GM18909 (cell line): Measurements from ENCODE around the gene RTL3.
A peak's percentile ranks its signal among the peaks of the same experiment; 100 is the strongest.
"Not testable (repeated sequence)": the region's sequence is repeated elsewhere in the genome, so short reads cannot be mapped to it uniquely, and the experiment has no call there.

ENCODE experiments used
- ATAC-seq: cut with Tn5 transposase; IDR thresholded peaks from one replicate; pipeline ENCODE4 v1.9.1; 2021; ENCODE audit warnings: mild to moderate bottlenecking; ENCODE audit not compliant: unreplicated experiment, poor library complexity

Gene RTL3, protein sequence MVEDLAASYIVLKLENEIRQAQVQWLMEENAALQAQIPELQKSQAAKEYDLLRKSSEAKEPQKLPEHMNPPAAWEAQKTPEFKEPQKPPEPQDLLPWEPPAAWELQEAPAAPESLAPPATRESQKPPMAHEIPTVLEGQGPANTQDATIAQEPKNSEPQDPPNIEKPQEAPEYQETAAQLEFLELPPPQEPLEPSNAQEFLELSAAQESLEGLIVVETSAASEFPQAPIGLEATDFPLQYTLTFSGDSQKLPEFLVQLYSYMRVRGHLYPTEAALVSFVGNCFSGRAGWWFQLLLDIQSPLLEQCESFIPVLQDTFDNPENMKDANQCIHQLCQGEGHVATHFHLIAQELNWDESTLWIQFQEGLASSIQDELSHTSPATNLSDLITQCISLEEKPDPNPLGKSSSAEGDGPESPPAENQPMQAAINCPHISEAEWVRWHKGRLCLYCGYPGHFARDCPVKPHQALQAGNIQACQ

DNA sequence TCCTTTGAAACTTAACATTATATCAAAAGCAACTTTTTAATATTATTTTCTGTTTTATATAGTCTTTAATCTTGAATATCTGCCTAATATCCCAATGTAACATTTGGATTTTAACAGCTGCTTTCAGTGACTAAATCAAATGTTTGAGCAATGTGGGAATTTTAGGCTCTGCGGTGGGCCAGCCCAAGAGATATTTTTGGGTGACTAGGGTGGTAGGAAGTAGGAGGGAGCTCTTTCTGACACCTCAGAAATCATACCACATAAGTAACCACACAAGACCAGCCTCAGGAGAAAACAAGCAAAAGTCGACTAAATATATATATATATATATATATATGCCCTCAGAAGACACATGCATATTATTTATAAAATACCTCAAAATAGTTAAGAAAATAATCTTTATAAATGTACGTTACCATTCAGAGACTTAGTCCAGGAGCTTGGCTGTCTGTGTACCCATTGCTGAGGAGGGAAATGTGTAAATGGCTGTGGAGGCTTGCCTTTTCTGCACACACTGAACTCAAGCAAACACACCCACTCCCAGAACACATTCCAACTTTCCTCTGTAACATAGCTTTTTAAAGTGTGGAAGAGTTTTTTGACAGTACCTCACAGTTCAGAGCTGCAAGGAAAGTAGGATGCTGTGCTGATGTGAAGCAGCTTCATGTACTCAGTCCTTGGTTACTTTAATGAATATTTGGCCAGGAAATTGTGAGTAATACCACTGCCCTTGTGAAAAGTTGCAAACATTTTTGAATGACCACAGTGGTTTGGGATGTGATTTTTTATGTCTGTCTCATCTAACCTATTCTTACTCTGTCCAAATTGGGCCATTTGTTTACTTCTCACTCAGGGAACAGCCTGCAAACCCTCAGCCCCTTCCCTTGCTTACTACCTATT lies at the start of gene RTL3:
Gene RTL3, minus strand, starts transcription at position 484 of the 900 bp plus-strand sequence. CDS start 908 bp downstream, outside the sequence.
- ATAC-seq: no peak

DNA sequence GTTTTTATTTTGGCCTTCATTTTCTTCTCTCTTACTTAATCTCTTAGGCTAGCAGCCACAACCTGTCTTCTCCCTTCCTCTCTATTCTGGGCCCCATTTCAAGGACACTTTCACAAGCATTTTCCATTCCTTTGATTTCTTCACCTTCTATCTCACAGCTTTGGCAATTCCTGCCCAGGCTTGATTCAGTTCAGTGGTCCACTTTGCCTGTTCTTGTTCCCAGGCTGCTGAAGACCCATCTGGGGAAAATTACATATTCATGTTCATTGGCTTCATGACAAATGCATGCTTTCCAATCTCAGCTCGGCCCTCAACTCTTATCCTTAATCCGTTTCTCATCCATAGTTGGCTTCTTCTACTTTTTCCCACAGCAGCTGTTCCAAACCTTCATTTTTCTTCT lies 49.7 kb upstream of the RTL3 start:
- no peak for ATAC-seq

DNA sequence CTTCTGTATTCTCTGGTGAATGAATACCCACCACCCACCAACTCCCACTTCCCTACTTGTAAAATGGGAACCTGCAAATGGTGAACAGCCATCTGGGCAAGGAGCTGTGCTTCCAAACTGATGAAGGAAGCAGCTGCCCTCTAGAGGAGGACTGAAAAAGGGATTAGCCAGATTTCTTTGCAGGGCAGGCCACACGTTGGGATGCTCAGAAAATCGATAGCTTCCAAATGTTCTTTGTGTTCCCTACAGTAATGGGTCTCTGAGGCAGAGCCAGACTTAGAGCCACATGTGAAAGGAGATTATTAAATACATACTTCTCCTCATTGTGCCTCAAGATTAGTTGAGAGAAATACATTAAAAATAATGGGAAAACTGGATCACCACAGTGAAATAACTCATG lies 49.1 kb upstream of the RTL3 start:
- no peak for ATAC-seq

DNA sequence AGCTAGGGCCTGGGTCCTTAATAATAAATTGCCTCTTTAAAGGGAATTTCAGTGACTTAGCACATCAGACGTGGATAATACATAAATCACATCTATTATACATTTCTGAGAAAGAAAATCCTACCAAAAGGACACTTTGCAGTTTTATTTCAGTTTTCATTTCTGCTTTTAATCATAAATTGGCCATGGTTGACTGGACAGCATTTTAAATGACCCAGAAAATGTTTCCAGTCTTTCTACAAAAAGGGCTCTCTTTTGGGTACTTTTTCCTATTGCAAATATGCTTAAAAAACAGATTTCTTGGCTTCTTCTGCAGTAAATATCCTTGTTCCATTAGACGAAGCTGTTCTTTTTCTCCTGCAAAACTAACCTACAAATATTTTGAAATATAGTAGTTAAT lies 46.9 kb upstream of the RTL3 start:
- ATAC-seq: no peak

DNA sequence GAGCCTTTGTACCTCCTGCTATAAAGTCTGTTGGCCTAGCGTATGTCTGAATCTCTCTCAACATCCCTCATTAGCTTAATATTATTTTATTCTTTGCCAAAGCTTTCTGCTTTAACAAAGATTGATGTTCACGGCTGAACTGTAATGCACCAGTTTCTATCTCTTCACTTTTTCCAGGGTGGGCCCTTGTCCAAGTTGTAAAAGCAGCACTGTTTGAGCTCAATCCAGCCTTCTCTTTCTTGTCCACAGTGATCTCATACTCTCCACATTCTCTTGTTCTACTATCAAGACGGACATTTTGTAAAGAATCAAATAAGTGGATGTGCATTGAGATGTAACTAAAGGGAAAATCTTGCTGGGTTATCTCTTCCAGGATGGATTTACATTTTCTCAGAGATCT lies 34.4 kb upstream of the RTL3 start:
- no peak for ATAC-seq

DNA sequence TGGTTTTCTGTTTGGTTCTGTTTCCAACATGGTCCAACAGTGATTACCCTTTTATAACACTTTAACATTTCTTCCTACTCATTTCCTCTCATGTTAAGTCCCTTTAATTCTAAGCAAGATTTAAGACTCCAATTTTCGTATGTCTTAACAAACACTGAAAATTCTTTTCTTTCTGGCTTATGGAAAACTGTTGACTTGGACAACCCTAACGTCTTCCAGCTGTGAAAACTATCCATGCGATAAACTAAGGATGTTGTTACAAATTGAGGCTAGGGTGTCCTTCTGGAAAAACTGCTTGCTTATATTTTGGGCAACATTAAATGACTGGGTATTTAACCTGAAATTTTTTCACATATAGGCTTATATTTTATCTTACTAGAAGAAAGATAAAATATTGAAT lies 33.9 kb upstream of the RTL3 start:
- no peak for ATAC-seq

DNA sequence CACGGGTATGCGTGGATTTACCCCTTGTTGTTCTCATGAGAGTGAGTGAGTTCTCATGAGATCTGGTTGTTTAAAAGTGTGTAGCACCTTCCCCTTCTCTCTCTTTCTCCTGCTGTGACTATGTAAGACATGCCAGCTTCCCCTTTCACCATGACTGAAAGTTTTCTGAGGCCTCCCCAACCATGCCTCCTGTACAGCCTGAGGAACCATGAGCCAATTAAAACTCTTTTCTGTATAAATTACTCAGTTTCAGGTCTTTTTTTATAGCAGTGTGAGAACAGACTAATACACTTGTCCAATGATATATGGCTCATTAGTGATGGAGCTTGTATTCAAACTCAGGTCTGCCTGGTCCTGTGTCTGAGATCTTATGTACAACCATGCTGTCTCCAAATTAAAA lies 28.5 kb upstream of the RTL3 start:
- peak; percentile 96 for ATAC-seq

DNA sequence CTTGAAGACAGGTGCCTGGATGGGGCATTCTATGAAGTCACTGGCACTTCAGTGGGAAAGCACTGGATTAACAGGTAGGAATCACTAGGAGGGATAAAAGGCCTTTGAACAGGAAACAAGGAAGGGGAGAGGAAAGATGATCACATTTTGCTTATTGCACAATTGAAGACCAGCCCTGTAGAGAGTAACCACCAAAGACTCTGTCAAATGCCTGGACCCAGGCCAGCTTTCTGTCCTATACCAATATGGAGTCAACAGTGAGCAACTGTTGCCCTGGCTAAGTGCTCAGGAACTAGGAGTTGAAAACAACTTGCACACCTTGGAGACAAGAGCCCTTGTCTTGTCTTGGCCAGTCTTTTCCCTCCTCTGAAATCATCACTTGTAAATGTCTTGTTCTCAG lies 14.1 kb upstream of the RTL3 start:
- no peak for ATAC-seq

DNA sequence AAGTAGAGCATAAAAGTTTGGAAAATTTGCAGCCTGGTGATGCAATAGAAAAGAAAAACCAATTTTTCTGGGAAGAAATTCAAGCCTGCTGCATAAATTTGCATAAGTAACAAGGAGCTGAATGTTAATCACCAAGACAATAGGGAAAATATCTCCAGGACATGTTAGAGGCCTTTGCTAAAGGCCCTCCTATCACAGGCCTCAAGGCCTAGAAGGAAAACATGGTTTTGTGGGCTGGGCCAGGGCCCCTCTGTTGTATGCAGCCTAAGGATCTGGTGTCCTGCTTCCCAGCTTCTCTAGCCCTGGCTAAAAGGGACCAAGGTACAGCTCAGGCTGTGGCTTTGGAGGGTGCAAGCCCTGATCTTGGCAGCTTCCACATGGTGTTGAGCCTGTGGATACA lies 6.2 kb upstream of the RTL3 start:
- no peak for ATAC-seq

DNA sequence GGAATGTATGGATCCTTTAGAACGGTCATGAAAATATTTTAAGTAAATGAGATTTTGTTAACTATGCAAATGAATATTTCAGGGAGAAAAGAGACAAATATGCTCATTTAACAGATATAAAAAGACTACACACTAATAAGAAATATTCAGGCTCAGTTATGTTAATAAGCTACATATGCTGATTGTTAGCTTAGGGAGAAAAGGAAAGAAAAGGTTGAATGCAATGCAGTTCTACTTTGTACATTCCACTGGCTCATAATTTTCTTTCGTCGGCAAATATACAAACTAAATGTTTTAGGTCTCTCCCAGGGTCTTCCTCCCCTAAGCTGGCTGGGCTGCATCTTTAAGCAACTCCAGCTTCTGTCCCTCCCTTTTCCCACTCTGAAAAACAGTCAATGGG lies 2.7 kb upstream of the RTL3 start:
- no peak for ATAC-seq

DNA sequence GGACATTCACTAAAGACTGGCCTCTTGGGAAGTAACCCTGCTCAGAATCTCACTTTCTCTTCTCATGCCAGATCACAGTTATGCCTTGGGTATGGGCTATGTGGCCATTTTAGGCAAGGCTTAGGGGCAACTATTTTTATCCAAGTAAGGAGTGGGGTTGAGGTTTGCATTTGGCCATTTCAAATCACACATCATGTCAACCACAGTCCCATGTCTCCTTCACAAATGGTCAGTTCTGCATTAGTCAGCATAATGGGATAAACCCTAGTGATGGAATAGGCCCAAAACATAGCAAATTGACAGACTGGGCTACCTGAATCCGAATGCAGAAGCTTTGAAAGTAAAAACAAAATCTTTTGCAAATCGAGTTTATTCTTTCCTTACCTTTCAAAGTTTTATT lies 827 bp upstream of the RTL3 start:
- ATAC-seq: no peak

DNA sequence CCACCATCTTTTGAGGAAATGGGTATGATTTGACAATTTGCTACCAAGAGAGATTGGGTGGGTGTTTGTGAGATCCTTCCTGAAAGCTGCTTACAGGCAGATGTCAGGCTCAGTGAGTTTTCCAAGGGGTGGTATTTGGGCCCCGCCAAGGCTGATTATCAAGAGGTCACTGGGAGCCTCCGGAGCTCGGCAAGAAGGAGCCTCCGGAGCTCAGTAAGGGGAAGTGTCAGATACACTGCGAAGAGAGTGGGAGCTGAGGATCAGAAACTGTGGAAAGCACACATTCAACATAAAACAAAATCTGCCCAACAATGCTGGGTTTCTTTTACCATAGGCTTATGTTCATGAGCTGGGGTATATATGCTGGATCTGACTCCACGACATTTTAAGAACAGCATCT lies 714 bp downstream of the RTL3 start:
- ATAC-seq: no peak

DNA sequence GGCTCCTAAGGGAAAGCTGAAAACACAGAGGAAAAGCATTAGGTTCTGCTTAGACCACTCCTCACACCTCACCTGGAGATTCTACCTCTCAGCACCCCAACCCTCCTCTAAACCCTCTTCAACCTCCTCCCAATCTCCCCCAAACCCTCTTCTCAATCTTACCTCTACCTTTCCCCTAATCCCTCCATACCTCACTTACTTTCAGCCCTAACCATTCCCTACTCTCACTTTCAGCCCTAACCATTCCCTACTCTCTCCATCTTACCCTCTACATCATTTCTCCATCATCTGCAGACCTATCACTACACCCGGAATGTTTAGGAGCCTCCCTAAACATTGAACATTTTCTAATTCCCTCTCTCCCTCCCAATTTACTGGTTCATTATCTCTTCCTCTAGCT lies 3.5 kb downstream of the RTL3 start:
- ATAC-seq: no peak

DNA sequence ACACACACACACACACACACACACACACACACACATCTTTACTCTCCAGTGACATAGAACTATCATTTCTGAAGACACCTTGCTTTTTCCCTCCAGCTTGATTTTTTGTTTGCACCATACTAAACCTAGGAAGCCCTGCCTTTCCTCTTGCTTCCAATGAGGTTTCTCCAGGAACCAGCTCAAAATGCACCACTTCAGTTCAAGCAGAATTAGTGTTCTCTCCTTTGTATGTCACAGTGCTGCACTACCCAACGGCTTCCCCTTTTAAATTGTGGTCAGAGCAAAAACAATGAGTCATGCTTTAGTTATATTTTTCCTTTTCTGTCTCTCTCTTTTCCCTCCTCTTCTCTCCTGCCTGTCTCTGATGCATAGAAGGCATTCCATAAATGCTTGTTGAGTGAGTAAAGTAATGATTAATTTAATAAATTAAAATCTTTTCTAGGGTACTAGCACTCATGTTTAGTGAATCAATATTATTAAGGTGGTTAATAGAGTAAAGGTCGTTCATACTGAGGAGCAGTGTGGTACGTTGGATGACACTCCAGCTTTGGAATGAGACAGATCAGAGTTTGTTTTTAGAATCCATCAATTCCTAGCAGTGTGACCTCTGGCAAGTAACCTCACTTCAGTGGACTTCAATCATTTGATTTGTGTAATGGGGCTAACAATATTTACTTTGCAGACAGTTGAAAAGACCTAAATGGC lies 5.9 kb downstream of the RTL3 start:
- peak; percentile 48 for ATAC-seq

DNA sequence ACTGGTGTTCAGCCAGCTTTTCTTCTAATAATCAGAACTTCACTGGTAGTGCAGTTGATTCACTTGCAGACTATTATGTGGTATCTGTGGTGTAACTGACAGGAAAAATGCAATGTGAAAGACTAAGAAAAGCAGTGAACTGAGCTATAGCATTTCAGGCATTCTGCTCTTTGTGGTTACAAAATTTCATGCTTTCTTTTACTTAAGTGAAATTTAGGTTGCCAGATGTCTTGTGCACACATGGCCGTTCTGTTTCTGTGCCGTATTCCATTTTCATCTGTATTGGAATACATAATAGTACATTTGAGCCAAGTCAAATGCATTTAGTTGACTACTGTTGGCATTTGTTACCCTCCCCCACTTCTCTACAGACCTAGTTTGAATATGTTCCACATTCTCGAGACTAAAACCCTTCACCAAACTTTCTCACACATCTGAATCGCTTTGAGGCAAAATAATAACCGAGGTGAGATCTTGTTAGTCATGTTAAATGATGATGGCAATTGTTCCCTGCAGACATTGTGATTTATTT lies 8.2 kb downstream of the RTL3 start:
- ATAC-seq: peak; percentile 95

DNA sequence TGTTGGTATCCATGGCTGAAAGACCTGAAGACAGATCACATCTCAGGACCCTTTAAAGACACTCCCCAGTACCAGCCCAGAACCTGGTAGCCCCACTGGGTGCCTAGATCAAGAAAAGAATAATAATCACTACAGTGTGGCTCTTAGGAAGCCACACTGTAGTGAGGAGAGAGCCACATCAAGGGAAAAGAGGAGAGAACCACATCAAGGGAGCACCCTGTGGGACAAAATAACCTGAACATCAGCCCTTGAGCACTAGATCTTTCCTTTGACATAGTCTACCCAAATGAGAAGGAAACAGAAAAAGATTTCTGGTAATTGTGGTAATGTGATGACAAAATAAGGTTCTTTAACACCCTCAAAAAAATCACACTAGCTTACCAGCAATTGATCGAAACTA lies 15.3 kb downstream of the RTL3 start:
- no peak for ATAC-seq

DNA sequence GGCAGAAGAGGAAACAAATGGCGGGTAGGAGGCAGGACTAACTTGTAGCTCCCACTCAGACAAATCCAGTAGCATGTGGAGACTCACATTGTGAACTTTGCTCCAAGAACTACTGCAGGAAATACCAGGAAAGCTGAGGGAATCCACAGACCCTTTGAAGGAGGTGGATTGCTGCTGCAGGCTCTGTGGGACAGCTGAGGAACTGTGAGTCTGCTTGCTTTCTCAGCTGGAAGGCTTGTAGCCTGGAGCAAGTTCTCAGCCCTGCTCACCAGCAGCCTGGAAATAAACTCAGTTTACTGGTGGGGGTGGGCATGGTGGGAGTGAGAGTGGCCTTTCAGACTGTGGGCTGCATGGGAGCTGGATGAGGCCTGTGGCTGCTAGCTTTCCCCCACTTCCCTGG lies 16.0 kb downstream of the RTL3 start:
- no peak for ATAC-seq

DNA sequence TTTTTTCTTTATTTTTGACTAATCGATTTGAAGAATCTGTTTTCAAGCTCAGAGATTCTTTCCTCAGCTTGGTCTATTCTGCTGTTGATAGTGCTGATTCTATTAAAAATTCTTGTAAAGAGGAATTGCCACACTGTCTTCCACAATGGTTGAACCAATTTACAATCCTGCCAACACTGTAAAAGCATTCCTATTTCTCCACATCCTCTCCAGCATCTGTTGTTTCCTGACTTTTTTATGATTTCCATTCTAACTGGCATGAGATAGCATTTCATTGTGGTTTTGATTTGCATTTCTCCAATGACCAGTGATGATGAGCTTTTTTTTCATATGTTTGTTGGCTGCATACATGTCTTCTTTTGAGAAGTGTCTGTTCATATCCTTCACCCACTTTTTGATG lies 23.0 kb downstream of the RTL3 start:
- ATAC-seq: not testable (repeated sequence)

DNA sequence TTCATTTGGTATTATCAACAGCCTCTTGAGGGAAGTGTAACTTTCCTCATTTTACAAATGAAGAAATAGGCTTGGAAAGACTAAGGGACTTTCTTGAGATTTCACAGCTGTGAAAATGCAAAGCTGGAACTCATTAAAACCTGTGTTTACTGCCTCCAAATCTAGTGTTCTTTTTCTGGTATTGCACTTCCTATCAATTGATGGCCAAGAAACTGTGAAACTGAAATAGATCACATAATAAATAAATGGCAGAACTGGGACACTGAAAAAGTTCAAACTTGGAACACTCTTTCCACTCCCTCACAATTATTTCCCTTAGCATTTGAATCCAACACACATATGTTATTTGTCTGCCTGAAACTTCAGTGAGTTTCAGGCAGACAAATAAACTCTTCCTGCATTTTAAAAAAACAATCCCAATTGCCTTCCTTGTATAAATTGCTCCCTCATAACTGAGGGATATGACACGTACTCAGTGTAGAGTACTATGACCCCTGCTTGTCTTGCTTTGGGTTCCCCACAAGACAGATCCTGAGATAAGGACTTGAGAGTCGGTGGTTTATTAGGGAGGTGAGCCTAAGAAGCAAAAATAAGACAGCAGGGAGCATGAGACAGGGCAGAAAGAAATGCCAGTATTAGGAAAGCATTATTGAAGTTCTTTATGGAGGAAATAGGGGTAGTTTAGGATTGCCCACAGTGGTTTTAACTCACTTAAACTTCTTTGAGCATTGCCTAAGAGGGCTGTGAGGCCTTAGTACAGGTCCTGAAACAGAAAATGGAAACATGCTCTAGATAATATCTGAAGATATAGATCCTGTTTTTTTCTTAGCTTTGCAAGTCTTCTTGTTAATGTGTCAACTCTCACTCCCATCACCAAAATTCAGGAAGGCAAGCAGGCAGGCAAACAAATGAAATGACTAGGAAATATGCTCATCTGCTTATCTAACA lies 33.9 kb downstream of the RTL3 start:
- no peak for ATAC-seq
